NCI-H2029 (cell line): Measurements from ENCODE around the gene MRPL42.
A peak's percentile ranks its signal among the peaks of the same experiment; 100 is the strongest.
"Not testable (repeated sequence)": the region's sequence is repeated elsewhere in the genome, so short reads cannot be mapped to it uniquely, and the experiment has no call there.

Source experiments
- DNase-seq: peaks from one replicate; lab custom pipeline; 2025; lab: John Stamatoyannopoulos, UW

The MRPL42 gene

DNA sequence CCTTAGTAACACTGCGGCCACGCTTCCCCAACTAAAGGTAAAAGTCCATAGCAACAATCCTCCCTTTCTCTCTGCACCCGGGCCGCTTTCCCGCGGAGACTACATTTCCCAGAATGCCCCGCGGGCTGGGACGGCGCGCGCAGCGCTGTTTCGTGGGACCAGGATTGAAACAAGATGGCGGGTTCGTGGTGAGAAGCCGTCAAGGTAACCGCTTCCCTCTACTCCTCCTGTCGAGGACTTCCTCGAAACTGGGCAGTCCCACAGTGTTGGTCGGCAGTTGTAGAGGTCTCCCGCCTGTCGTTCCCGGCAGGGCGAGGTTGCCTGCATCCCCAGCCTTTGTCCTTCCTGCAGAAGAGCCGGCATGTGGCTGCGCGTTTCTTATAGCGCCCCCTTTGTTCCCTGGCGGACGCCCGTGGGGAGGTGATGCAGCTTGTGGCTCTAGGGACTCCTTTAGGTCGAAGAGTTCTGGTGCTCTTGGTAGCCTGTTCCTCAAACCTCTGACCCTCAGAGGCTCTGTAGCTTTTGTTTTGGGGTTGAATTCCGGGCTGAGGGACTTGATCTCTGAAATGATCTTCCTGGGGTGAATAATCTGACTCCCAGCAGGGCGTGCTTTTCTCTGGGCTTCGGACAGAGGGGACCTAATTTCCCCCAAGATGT, at the start of gene MRPL42:
Gene MRPL42, plus strand, starts transcription at position 164 of the 657 bp plus-strand sequence. CDS start 1,772 bp downstream, outside the sequence.
- DNase-seq, result peak; percentile 84

DNA sequence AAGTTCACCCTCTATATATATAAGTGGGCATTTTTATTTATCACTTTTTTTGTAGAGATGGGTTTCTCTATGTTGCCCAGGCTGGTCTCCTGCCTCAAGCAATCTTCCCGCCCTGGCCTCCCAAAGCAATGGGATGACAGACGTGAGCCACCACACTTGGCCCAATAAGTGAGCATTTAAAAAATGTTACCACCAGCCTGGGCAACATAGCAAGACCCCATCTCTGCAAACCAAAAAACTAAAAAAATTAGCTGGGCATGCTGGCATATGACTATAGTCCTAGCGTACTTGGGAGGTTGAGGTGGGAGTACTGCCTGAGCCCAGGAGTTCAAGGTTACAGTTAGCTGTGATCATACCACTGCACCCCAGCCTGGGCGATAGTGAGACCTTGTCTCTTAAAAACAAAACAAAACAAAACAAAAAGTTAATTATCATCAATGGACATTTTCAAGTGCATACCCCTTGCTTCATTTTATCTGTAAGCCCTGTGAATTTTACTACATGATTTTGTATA, 49.3 kb upstream of the MRPL42 start:
- DNase-seq, result no peak

DNA sequence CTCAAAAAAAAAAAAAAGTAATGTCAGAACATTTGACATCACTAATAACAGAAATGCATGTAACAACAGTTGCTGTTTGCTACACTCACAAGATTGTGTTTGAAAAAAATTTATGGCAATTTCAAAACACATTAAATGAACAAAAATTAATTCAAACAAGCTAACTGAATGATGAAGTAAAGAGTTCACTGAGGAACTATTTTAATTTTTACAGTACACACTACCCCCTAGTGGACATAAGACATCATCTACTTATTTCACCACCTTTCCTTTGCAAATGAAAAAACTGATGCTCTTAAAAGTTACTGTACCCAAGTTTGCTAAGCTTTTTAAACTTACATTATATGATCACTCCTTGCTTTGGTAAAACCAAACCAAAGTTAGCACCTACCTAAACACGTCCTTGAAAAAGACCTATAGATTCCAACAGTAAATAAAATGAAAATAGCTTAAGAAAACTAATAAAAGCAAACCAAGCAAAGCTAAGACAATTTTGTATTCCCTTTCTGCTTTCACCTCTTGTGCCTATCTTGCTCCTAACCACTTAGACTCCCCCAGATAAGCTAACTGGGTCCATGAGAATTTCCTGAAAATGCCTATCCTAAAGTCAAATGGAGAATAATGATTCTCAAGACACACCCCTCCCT, 47.8 kb upstream of the MRPL42 start:
- DNase-seq, result no peak

DNA sequence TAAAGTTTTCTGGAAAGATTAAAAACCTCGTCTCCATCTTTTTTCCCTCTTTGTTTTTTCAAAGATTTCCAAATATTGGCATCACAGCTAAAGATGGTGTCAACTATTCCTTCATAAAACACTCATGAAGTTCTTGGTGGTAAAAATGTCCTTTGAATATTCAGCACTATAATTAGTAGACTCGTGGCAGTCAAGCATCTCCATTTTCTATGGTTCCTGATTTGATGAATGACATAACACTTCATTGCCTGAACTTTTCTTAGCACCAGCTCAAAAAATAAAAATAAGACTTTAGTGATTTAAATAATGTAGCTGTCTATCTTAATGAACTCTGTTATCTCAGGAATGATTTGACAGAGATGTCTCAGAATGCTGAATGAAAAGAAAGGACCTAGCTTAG, 45.3 kb upstream of the MRPL42 start:
- no peak for DNase-seq

DNA sequence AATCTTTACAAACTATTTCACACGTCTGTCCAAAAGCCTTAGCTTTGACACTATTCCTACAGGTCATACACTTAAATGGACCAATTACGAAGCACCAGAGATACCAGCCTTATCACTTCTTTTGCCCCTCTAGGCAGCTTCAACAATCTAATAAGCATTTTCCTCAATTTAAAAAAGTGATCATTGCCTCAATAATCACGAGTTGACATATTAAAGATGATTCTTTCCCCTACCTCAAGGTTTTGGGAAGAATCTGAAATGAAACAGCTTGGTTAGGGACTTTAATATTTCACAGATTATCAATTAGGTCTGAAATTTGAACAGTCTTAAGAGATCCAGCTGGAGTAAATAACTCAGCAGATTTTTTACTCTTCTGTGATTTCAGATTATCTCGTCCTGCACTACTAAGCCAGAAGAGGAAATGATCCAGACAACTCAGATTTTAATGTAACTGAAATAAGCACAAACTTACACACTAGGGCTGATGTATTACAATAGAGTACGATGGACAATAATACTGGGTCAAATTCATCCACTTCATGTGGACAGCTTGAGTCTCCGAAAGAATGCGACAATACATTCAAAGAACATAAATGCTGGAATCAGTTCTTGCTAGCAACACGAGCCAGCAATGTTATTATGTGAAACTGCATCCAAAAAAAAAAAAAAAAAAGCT, 41.4 kb upstream of the MRPL42 start:
- no peak for DNase-seq

DNA sequence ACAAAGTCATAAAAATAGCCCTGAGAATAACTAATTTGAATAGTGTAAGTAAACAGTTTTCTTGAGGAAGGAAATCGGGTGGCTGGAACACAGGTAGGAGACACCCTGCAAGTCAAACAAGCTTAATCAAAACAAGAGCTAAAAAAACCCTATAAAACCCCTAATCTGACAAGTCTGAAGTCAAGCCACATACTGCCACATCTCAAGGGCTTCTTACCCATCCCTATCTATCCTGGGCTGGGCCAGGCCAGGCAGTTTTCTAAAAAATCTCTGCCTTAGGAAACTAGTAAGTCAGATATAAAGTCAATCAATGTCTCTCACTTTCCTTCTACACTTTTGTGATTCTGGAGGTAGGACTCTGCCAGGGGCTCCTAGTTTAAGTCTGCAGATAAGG, 40.9 kb upstream of the MRPL42 start:
- no peak for DNase-seq

DNA sequence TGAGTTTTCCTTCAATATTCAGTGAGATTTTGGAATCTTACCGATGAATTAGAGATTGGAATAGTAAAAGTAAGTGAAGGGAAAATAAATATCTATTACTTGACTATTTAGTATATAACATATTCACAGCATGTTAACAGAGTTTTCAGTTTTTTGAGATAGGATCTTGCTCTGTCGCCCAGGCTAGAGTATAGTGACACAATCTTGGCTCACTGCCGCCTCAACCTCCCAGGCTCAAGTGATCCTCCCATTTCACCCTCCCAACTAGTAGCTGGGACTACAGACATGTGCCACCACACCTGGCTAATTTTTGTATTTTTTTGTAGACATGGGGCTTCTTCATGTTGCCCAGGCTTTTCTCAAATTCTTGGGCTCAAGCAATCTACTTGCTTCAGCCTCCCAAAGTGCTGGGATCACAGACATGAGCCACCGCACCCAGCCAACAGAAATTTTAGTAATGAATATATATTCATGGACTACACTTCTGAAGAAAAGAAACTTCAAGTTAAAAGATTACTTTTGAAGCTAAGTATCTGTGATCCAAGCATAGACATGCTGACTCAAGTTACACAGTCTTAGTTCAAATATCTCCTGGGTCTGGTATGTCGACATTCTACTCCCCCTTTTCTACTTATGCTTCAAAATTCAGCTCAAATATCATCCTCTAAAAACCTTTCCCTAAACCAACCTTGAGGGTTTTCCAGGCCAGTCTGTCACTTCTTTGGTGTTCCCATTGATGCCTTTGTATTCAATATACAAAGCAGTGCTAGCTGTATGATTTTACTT, 39.3 kb upstream of the MRPL42 start:
- no peak for DNase-seq

DNA sequence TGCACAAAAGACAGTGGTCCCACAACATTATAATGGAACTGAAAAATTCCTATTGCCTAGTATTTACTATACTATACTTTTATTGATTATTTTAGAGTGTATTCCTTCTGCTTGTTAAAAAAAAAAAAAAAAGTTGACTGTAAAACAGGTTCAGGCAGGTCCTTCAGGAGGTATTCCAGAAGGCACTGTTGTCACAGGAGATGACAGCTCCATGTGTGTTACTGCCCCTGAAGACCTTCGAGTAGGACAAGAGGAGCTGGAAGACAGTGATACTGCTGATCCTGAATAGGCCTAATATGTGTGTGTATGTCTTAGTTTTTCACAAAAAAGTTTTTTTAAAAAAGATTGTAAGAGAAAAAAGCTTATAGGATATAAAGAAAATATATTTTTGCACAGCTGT, 37.9 kb upstream of the MRPL42 start:
- no peak for DNase-seq

DNA sequence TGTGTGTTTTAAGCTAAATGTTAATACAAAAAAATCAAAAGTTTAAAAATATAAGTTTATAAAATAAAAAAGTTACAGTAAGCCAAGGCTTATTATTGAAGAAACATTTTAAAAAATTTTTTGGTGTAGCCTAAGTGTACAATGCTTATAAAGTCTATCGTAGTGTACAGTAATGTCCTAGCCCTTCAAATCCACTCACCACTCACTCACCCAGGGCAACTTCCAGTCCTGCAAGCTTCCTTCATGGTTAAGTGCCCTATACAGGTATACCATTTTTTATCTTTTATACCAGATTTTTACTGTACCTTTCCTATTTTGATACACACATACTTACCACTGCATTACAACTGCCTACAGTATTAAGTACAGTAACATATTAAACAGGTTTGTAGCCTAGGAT, 37.5 kb upstream of the MRPL42 start:
- DNase-seq, result no peak

DNA sequence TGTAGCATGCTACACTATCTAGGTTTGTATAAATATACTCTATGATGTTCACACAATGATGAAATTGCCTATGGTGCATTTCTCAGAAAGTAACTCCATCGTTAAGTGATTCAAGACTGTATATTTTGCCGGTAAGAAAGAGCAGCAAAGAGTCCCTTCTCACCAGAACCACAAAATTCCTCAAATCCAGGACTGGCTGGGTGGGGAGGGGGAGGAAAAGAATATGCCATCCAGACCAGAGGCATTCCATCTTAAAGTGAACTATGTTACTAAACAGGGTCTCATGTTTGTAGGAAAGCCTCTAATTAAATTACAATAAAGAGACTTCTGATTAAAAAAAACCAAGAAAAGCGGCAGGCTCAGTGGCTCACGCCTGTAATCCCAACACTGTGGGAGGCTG, 37.0 kb upstream of the MRPL42 start:
- DNase-seq, result no peak

DNA sequence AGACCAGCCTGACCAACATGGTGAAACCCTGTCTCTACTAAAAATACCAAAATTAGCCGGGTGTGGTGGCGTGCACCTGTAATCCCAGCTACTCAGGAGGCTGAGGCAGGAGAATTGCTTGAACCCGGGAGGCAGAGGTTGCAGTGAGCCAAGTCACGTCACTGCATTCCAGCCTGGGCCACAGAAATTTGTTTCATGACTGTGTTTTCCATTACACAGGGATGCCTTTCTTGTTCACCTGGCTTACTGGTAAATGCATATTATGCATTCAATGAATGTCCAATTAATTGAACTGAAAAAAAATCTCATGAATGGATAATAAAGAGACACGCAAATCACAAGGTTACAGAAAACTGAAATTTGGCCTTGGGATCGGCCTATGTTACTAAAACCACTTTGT, 35.3 kb upstream of the MRPL42 start:
- DNase-seq, result not testable (repeated sequence)

DNA sequence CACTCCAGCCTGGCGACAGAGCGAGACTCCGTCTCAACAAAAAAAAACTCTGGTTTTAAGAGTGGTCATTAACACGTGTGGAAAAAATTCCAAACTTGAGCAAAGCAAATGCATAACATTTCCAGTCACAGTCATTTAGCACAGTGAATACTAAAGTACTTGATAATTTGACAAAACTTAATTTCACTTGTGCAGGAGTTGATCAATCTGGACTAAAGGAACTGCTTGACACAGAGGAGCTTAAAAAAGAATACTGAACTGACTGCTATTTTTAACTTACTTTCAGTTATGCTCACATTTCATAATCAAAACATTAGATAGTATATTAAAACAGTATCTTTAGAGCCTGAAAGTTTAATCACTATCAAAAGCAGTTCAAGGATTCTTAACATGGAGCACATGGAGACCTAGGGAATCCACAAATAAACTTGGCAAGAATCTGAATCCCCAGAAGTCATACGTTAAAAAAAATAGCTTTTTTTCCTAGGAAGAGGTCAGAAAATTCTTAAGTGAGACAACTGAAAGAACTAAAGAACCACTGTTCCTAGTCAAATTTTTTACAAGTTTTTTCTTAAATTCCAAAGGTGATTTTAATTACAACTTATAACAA, 33.0 kb upstream of the MRPL42 start:
- no peak for DNase-seq

DNA sequence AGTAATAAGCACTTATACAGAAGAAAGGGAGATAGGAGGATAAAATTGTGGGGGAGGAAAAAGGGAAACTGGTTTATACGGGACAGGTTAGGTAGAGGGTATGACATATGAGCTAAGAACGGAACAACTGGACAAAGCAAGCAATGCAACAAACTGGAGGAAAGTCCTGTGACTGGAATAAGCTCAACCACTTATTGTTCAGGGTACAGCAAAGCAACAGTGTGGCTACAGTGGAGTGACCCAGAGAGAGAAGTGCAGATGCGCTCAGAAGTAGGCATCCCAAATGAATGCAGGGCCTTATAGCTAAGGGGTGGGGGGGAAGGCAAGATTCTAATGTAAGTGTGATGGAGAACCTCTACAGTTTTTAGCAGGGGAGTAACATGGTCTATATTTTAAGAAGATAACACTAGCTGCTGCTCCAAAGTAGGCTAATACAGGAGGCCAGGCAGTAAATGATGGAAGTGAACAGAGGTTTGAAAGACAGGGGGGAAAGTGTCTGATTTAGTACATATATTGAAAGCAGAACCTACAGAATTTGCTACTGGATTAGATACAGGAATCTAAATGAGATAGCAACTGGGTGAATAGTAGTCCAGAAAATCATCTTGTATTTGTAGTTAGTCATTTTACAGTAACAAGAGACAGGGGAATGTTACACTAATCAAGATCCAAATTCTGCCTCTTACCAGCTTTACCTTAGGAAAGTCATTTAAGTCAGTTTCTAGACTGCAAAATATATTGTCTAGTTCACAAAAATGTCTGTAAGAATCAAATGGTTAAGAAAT, 28.9 kb upstream of the MRPL42 start:
- no peak for DNase-seq

DNA sequence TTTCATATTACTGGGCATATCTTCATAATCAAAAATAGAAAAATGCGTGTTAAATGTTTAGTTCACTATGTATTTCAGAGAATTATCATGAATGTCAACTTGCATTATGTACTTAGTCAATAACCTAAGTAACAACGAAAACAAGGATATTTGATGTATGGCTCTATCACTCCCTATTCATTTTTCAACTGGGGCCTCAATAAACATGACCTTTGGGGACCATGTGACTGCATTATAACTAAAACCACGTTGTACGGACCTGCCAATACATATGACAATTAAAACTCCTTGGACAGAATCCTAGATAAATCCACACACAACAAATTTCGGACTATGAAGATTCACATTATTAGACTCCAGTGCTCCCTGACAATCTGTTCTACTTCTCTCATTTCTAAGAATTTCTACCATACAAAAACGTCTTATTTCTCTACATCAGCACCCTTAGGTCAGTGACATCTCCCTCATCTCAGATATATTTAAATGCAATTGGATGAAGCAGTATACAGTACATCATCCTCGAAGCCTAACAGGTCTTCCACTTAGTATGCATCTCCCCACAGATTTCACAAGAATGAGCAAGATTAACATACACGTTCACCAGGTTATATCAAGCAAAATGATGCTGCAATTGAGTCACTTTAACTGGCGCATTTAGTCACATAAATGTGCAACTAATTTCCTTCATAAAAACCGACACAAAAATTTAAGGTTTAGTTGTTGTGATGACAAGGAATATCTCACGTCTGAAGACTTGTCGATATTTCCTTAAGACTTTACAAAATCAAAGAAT, 27.1 kb upstream of the MRPL42 start:
- no peak for DNase-seq

DNA sequence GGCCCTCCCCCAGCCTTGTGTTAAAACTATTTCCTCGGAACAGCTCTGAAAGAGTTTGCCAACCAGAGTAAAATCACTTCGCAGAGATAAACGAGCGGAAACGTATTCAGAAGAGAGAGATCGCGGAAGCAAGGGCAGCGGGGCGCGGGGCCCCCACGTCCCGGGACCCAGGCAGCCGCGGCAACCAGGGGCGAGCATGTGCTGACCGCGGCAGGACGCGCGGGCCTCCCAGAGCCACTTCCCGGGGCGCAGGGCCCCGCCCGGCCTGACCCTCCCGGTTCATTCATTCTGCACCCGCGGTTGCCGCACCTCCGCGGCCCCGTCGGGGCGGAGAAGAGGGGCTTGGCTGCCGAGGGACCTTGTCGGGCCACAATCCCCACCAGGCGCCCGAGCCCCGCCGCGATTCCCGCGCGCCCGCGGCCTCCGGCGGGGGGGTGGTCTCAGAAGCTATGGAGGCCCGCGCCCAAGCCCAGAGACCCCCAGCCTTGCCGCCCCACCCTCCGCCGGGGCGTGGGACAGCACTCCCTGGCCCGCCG, 26.2 kb upstream of the MRPL42 start:
- no peak for DNase-seq

DNA sequence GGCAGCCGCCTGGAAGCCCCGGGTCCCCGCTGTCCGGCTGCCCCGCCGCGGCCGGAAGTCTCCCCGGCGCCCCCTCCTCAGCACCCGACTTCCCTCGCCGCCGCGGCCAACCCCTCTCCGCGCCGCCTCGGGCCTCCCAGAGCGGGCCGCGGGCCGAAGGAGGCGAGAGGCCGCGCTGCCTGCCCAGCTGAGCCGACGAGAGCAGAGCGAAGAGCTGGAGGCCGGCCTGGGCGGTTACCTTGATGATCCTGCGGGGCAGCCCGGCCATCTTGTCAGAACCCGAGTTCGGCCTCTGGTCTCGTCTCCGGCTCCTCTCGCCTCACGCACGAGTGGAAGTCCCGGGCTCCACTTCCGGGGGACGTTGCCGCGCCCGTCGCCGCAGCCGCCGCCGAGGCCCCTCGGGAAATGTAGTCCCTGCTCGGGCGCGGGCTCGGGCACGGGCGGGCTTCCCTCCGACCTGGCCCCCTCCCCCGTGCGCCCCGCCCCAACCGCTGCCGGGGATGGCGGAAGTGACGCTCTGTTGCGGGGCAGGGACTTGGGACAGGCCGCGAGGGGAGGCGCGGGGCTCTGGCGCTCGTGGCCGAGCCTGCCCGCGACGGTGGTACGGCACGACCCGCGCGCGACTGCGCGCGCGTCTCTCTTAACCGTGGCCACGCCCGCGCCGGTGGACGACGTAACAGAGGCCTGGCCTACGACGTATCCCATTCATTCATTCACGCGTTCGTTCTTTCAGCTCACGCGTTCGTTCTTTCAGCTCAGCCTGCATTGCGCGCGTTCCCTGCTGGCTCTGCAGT, 25.5 kb upstream of the MRPL42 start, which contains the start of gene UBE2N:
Gene UBE2N, minus strand, starts transcription at position 331 of the 794 bp plus-strand sequence. Its CDS starts 63 bp downstream, at position 268.
- peak; percentile 93 for DNase-seq

DNA sequence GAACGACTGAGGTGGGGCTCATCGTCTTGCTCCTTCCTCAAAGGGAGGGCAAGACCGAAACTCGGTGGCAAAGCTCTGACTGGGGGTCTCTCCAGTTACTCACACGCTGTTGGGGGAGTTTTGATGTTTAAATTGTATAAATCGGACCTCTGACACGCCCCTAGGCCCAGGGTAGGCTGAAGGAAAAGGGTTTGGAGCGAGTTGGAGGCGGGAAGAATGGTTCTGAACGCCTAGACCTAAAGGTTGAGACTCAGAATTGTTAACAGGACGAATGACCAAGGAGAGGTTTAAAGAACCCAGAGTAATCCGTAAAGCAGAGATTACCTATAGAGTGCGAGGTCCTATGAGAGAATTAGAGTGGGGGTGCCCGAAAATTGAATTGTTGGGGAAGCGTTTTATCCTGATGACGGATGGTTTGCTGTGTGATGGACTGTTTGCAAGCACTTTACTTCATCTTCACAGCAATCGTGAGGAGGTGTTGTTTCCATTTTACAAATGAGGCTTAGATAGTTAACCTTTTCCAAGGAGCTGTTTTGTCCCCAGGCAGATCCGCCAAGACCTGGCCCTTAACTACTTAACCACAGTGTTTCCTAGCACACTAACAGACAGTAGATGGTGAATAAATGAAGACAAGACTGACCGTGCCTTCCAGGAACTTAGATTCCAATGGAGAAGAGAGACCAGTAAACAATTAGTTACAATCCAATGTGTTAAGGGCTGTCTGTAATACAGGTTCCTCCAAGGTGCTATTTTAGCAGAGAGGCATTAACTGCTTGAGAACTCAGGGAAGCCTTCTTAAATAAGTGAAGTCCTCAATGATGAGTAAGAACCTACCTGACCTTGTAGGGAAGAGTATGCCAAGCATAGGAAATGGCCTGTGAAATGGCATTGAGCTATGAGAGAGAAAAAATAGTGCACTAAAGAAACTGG, 24.6 kb upstream of the MRPL42 start:
- DNase-seq, result no peak

DNA sequence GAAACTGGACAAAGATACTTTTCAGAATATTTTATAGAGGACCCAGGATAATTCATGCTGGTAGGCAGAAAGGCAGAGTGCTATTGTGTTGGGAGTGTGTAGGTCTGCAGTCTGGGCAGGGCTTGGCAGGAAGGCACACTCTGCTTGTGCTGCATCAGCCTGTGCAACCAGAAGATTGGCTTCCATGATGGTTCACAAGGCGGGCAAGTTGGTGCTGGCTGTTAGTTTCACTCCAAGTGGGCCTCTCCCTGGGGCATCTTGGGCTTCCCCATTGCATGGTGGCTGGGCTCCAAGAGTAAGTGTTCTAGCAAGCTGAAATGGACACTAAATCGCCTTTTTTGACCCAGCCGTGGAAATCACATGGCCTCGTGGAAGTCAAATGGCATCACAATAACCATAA, 23.7 kb upstream of the MRPL42 start:
- DNase-seq, result no peak
